GM06990 (cell line): ENCODE results near the gene C8A.

Experiments
- DNase-seq: peaks from one replicate; pipeline ENCODE4 v3.0.0-alpha.2; 2011; ENCODE audit not compliant: insufficient read length; ENCODE audit errors: extremely low read depth
- H3K27me3 ChIP-seq: replicated peaks from 2 replicates; pipeline ENCODE4 v1.6.0; 2011; ENCODE audit warnings: low read length; ENCODE audit not compliant: control insufficient read depth, insufficient read depth
- H3K36me3 ChIP-seq: 2 replicates; pipeline ENCODE4 v1.5.1; 2011; ENCODE audit warnings: low read length; ENCODE audit not compliant: control insufficient read depth, insufficient read depth
- H3K4me3 ChIP-seq: replicated peaks from 2 replicates; pipeline ENCODE4 v1.5.1; 2011; ENCODE audit warnings: low read depth, mild to moderate bottlenecking, control low read depth, low read length
- TF ChIP-seq, protein P1 (sequence below): IDR thresholded peaks from 2 replicates; pipeline ENCODE4 v1.5.1; 2011; ENCODE audit warnings: low read length, control low read depth, mild to moderate bottlenecking, inconsistent platforms; ENCODE audit not compliant: insufficient read depth, poor library complexity, severe bottlenecking

The C8A gene

DNA sequence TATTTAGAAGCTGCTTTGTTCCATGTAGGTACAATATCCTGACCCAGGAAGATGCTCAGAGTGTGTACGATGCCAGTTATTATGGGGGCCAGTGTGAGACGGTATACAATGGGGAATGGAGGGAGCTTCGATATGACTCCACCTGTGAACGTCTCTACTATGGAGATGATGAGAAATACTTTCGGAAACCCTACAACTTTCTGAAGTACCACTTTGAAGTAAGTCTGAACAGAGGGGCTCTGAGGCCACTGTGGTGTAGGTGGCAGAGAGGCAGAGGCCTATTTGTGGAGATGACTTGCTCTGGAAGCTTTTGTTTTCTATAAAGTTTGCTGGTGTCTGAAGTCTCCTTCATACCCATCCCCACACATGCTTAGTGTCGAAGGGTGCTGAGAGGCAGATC is 26.8 kb downstream of the C8A start:
- TF ChIP-seq, protein P1, sequence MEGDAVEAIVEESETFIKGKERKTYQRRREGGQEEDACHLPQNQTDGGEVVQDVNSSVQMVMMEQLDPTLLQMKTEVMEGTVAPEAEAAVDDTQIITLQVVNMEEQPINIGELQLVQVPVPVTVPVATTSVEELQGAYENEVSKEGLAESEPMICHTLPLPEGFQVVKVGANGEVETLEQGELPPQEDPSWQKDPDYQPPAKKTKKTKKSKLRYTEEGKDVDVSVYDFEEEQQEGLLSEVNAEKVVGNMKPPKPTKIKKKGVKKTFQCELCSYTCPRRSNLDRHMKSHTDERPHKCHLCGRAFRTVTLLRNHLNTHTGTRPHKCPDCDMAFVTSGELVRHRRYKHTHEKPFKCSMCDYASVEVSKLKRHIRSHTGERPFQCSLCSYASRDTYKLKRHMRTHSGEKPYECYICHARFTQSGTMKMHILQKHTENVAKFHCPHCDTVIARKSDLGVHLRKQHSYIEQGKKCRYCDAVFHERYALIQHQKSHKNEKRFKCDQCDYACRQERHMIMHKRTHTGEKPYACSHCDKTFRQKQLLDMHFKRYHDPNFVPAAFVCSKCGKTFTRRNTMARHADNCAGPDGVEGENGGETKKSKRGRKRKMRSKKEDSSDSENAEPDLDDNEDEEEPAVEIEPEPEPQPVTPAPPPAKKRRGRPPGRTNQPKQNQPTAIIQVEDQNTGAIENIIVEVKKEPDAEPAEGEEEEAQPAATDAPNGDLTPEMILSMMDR: no peak

DNA sequence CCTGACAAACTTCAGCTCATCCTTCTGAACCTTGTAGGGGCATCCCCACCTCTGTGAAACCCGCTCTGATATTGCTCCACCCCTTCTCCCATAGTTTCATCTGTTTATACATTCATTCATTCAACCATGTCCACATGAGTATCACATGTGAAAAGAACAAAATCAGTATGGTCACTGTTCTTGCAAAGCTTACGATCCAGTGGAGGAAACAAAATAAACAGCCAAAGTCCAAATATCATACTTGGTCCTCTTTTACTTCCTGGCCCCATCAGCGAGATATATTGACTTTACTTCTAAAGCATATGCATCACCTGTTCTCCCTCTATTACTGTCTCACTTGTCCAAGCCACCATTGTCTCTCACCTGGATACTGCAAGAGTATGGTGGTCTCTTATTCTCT is 35.6 kb downstream of the C8A start:
- TF ChIP-seq, protein P1: no peak

More for the DNA sequence above, 26.8 kb downstream of the C8A start:
- Histone ChIP-seq H3K36me3 (no peaks in the 10 kb centered on the region), H3K4me3 (no peak overlapping the region), H3K27me3 (no peaks in the 10 kb centered on the region)
- no peak for DNase-seq

DNA sequence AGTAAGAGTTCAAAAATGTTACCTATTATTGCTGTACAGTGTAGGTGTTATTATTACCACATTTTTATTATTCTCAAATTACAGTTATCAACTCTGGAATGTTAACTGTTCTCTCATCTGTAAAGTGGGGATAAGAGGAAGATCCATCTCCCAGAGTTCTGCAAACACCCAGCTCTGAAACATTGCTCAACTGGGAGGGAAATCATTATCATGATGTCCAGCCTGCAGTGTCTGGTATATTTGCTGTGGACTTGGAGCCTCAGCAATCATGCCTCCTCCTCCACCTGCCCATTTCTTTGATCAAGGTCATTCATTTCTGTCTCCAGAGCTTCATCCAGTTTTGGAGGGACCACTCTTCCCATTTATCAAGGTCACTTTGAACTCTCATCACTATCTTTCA is 39.4 kb downstream of the C8A start:
- H3K27me3 ChIP-seq: no peaks in the 10 kb centered on the region
- H3K4me3 ChIP-seq: no peak overlapping the region
- DNase-seq: no peak
- TF ChIP-seq, protein P1: no peak
- no peaks in the 10 kb centered on the region for H3K36me3 ChIP-seq

More for the DNA sequence above, 35.6 kb downstream of the C8A start:
- Histone ChIP-seq H3K27me3 (no peaks in the 10 kb centered on the region), H3K36me3 (no peaks in the 10 kb centered on the region), H3K4me3 (no peak overlapping the region)
- DNase-seq: no peak

DNA sequence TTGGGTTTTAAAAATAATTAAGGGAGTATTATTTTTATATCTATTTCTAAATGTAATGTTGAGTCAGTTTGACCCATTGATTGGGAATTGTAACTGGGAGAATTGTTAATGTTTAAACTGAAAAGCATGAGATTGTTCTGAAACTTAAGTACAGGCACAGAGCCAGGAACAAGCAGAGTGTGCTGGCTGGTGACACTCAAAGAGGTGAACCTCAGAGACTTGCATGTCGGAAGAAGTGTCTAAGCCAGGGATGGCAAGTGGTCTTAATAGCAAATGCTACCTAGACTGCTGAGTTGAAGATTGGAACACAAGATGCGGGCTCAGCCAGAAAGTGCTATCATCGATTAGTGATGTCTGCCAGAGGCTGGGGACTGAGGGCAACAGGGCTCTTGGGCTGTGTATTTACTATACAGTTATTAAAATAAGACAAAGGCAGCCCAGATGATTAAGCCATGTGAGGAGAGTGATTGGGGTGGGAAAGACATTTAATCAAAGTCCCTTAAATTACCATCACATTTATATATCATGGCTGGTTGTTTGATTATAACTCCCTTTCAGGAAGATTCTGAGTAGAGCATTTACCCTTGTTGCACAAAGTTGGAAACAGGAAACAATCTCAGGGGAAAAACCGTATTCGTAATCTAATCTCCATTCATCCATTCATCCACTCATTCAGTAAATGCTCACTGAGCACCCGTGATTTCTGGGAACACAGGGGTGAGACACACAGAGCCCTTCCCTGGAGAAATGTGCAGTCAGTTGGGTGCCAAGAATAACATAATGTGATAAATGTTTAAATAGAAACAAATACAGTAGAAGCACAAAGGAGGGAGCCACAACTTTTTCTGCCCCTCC is 42.8 kb downstream of the C8A start:
- Histone ChIP-seq H3K27me3 (no peaks in the 10 kb centered on the region), H3K4me3 (no peak overlapping the region), H3K36me3 (no peaks in the 10 kb centered on the region)
- TF ChIP-seq, protein P1: no peak
- no peak for DNase-seq

DNA sequence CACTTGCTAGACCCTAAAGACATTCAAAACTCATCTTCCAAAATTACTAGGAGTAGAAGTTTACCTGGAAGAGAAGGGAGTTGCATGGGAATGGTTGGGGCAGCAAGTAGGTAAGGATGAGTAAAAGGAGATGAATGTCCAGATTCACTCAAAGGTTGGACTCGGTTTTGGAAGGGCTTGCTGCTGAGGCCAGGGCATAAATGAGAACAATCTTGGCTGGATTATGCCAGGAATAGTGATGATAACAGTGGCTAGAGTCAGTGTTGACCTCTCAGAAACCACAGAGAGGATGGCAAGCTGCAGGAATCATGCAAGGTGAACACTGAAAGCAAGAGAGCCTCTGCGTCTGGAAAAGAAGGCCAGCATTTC is 43.4 kb downstream of the C8A start:
- Histone ChIP-seq H3K4me3 (no peak overlapping the region), H3K36me3 (no peaks in the 10 kb centered on the region), H3K27me3 (no peaks in the 10 kb centered on the region)
- DNase-seq: no peak
- TF ChIP-seq, protein P1: no peak

DNA sequence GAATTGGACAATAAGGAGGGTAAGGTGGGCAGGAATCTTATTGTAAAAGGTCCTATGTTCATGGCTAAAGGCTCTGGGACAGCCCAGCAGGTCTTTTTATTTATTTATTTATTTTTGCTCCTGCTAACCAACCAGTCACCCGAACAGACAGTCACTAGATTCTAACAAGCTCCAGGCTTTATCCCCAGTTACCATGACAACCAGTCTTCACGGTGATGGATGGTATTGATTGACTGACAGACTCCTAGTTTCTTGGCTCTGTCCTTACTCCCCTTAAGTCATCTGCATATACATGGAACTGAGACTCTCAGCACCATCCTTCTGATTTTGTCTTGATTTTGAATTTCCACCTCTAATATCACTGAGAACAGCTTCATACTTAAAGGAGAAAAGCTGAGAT is 44.3 kb downstream of the C8A start:
- H3K36me3 ChIP-seq: no peaks in the 10 kb centered on the region
- TF ChIP-seq, protein P1: no peak
- no peak overlapping the region for H3K4me3 ChIP-seq
- no peaks in the 10 kb centered on the region for H3K27me3 ChIP-seq
- no peak for DNase-seq
